GM23248 (cell line): Measurements from ENCODE around the gene TNFRSF19.

Experiments
- EZH2 ChIP-seq: fragments of 200-600 bp; sonication (generic); IDR thresholded peaks from 2 replicates; pipeline ENCODE4 v1.6.1; 2018; ENCODE audit warnings: antibody characterized with exemption, mild to moderate bottlenecking; ENCODE audit not compliant: insufficient read depth, poor library complexity, severe bottlenecking
- EZH2phosphoT487 ChIP-seq: fragments of 200-600 bp; sonication (generic); IDR thresholded peaks from 2 replicates; pipeline ENCODE4 v1.6.1; 2018; ENCODE audit warnings: antibody characterized with exemption, moderate library complexity, mild to moderate bottlenecking, low read depth; ENCODE audit not compliant: insufficient read depth

GRCh38 chr13:23550163-23550562, 20.0 kb upstream of the TNFRSF19 start:
- TF ChIP-seq EZH2 = no peak
- no peak for TF ChIP-seq EZH2phosphoT487
